Activated T-helper 17 cell treated with anti-CD3 and anti-CD28 coated beads, Interleukin-2, amount 50 U/mL, for 72 hours (primary cell): ENCODE results near the gene AUP1. TPM values are rescaled to one million over a fixed set of nuclear protein-coding genes. Genes with fewer than 3 reads are reported as not detected.
A peak's percentile ranks its signal among the peaks of the same experiment; 100 is the strongest.

ENCODE experiments used
- ATAC-seq: fragments of 150-1000 bp; cut with Tn5 transposase; replicated peaks from 2 replicates; pipeline ENCODE4 v1.10.0; 2021; ENCODE audit warnings: mild to moderate bottlenecking, moderate library complexity
- H3K27ac Mint-ChIP-seq: one replicate; pipeline ENCODE4 v1.8.0; 2022; ENCODE audit warnings: mixed read lengths
- H3K27me3 Mint-ChIP-seq: one replicate; pipeline ENCODE4 v1.8.0; 2022; ENCODE audit warnings: mixed read lengths
- H3K36me3 Mint-ChIP-seq: one replicate; pipeline ENCODE4 v1.8.0; 2022; ENCODE audit warnings: low read depth, mild to moderate bottlenecking, mixed read lengths
- H3K4me1 Mint-ChIP-seq: one replicate; pipeline ENCODE4 v1.8.0; 2022; ENCODE audit warnings: mixed read lengths
- H3K4me3 Mint-ChIP-seq: one replicate; pipeline ENCODE4 v1.8.0; 2022; ENCODE audit warnings: mild to moderate bottlenecking, mixed read lengths
- H3K9me3 Mint-ChIP-seq: one replicate; pipeline ENCODE4 v1.8.0; 2022; ENCODE audit warnings: mixed read lengths
- total RNA-seq, 2 donors: library from RNA; stranded (reverse); gene quantifications; one replicate each; pipeline ENCODE4 v1.2.3, GENCODE V29; 2022

AUP1 gene
- total RNA-seq, 2 donors from 2014 or later, result 72.2 to 116 TPM

DNA sequence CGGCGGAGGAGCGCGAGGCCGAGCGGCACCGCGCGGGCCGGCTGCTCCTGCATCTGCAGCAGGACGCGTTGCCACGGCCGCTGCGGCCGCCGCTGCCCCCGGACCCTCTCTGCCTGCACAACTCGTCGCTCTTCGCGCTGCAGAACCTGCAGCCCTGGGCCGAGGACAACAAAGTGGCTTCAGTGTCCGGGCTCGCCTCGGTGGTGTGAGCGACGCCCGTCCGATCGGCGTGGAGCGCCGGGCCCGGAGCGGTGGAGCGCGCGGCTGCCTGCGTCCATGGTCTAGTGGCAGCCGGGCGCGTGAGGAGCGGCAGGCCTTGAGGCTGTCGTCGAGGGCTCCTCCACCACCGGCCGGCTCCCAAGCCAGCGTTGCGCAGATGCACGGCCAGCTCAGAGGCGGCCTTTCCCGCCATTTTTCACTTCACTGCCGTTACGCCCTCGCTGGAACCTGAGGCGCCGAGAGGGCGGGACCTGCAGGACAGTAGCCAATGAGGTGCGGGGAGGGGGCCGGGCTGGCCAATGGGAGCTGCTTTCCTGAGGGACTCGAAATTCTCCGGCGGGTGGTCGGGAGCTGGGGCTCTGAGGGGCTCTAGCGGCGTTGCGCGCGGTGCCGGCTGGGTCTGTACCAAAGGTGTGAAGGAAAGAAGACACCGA lies 13.4 kb downstream of the AUP1 start:
- Mint-ChIP-seq H3K4me3 (peak overlapping the region; percentile 84), H3K36me3 (no peaks in the 10 kb centered on the region), H3K27ac (no peak overlapping the region)

DNA sequence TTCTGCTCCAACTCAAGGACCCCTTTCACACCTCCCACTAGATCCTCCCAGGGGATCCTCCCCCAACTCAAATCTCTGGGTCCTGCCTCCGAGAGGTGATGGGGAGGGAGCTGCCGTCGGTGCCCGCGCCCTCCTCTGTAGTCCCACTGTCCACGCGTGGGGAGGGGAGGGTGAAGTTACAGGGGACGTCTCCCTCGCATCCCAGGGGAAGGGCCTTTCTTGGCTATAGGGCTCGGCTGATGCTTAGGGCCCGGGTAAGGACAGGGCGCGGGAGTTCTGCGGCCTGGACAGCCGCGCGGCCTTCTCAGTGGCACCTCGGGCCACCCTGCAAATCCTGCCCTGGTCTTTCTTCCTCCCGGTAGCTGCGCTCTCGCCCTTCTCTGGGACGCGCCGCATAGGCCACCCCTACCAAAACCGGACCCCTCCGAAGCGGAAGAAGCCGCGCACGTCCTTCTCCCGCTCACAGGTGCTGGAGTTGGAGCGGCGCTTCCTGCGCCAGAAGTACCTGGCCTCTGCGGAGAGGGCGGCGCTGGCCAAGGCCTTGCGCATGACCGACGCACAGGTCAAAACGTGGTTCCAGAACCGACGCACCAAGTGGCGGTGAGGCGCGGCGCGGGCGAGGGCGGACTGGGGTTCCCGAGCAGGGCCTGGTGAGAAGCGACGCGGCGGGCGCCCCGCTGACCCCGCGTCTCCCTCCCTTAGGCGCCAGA lies 14.1 kb downstream of the AUP1 start:
- Mint-ChIP-seq H3K4me1 (no peaks in the 10 kb centered on the region), H3K9me3 (no peaks in the 10 kb centered on the region), H3K27me3 (peaks cover 35% of the 10 kb centered on the region), H3K36me3 (no peaks in the 10 kb centered on the region), H3K27ac (peak overlapping the region; percentile 73), H3K4me3 (peak overlapping the region; percentile 84)
- peak; percentile 16 for ATAC-seq

More for the DNA sequence above, 13.4 kb downstream of the AUP1 start:
- peak; percentile 83 for ATAC-seq
- Mint-ChIP-seq H3K27me3 (peaks cover 35% of the 10 kb centered on the region), H3K9me3 (no peaks in the 10 kb centered on the region), H3K4me1 (no peaks in the 10 kb centered on the region)

DNA sequence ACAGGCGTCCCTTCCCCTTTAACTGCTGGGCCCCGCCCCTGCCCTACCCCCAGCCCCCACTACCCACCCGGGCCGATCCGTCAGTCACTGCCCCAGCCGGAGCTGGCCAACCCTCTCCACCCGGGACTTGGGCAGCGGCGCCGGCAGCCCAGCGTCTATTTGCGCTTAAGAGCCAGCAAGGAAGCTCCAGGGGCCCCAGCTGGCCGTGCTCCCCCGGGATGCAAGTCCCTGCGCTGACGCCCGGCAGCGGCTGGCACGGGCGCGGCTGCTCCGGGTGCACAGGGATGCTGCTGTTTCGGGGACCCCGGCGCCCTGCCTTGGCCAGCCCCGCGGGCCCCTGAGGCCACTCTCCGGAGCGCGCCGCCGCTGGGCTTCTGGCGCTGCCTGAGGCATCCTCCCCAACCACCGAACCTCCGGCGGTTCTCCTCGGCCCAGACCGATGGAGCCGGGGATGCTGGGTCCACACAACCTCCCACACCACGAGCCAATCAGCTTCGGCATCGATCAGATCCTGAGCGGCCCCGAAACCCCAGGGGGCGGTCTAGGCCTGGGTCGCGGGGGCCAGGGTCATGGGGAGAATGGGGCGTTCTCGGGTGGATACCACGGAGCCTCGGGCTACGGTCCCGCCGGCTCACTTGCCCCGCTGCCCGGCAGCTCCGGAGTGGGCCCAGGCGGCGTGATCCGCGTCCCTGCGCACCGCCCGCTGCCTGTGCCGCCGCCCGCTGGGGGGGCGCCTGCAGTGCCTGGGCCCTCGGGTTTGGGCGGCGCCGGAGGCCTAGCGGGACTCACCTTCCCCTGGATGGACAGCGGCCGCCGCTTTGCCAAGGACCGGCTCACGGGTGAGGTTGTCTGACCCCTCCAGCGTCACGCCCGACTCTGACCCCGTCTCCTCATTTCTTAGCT lies 14.9 kb downstream of the AUP1 start, which contains the start of gene TLX2:
TSS of gene TLX2 (plus strand) at position 83 of the 903 bp plus-strand sequence. CDS start at position 440, 357 bp downstream.
- Mint-ChIP-seq H3K9me3 (no peaks in the 10 kb centered on the region), H3K4me3 (peak within 1 kb of the TSS; percentile 84), H3K27ac (peak within 1 kb of the TSS; percentile 73), H3K4me1 (peaks cover 3% of the 10 kb centered on the region), H3K27me3 (peaks cover 28% of the 10 kb centered on the region), H3K36me3 (no peaks in the 10 kb centered on the region)
- ATAC-seq, result peak; percentile 24

DNA sequence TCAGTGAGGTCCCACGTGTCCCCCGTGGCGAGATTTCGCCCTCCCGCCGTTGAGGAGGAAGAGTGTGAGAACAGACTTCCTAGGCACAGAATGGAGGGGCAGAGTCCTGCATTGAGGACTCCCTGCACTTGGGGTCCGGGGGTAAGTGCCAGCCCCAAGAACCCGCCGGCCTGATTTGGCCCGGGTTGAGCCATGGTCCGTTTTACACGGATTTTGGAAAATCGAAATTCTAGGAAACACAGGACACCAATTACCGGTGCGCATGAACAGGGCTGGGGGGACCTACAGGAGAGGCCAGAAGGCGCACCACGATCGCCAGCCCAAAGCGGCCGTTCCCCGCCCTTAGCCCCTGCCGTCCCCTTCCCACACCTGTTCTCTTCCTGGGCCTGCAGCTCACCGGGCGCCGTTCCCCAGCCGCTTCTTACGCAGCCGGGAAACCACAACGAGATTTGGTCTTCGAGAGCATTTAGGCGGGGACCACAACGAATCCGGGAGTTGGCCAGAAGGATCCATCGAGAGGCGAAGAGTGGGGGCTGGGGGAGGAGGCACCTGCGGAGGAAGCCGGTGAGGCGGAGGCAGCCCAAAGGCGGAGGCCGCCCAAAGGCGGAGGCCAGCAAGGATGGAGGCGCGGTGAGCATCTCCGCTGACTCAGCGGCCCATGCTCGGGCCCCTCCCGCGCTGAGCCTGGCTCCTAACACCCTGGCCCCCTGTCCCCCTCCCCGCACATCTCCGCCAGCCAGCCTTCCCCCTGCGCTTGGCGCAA lies 15.7 kb downstream of the AUP1 start:
- H3K27me3 Mint-ChIP-seq, result peaks cover 25% of the 10 kb centered on the region
- no peaks in the 10 kb centered on the region for H3K36me3 Mint-ChIP-seq
- H3K27ac Mint-ChIP-seq, result no peak overlapping the region
- H3K4me3 Mint-ChIP-seq, result peak overlapping the region; percentile 54
- H3K4me1 Mint-ChIP-seq, result peaks cover 5% of the 10 kb centered on the region
- peak; percentile 51 for ATAC-seq
- no peaks in the 10 kb centered on the region for H3K9me3 Mint-ChIP-seq

DNA sequence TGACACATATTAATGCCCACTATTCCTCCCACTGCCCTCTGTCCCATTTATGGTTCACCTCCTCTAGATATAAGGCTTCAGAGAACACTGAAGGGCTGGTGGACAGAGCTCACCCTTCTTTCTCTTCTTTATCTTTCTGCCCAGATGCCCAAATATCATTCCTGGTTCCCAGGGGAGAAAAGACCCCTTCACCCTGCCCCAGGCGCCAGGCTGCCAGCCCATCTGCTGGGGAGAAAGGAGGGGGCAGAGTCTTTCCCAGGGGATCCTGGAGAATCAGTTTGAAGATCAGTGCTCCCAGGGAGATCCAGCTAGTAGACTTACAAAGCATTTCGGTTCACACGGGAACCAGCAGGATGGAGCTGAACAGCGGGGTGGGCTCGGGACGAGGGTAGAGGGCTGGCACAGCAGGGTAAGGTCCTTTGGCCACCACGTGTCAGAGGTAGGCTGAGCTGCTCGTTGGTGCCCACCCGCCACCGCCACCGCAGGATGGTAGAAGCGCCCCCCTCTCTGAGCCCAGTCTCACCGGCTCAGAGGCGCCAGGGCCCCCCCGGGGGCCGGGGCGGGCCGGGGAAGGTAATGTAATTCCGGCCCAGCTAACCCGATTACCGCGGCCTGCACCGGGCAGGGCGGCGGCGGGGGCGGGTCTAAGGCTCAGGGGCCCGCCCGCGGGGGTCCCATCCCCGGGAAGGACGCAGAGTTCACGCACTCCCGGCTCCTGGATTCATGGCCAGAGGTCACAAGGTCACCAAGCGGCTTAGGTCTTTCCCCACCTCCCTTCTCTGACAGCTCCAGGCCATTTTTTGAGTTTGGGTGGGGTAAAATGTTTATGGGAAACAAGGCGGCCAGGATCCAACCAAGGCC lies 16.5 kb downstream of the AUP1 start:
- peak overlapping the region; percentile 54 for H3K4me3 Mint-ChIP-seq
- H3K36me3 Mint-ChIP-seq, result no peaks in the 10 kb centered on the region
- H3K9me3 Mint-ChIP-seq, result no peaks in the 10 kb centered on the region
- H3K27me3 Mint-ChIP-seq, result peaks cover 18% of the 10 kb centered on the region
- ATAC-seq, result no peak
- no peak overlapping the region for H3K27ac Mint-ChIP-seq
- peaks cover 5% of the 10 kb centered on the region for H3K4me1 Mint-ChIP-seq

DNA sequence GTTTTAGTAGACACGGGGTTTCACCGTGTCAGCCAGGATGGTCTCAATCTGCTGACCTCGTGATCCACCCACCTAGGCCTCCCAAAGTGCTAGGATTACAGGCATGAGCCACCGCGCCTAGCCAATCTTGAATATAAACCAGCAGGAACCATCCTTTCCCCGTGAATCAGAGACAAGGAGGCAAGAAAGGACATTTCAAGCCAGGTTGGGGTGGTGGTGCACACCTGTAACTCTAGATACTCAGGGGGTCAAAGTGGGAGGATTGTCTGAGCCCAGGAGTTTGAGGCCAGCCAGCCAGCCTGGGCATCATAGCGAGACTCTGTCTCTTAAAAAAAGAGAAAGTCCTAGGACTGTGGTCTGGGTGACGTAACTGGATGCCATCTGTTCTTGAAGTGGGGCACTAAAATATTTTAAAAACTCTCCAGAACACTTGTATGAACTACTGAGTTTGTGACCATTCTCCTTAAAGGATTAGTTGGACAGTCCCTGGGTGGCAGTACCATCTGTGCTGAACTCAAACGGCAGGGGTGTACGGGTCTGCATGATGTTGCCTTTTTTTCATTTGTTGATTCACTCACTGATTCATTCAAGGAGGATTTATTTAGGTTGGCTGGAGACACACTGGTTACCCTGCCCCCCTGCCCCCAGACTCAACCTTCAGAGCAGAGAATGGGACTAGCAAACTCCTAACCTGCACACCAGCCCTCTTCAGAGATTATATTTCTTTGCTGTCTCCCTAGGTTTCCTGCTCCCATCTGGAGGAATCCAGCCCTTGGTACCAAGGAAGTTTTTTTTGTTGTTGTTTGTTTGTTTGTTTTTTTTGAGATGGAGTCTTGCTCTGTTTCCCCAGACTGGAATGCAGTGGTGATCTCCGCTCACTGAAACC lies 18.2 kb downstream of the AUP1 start:
- Mint-ChIP-seq H3K36me3 (peaks cover 14% of the 10 kb centered on the region), H3K4me3 (no peak overlapping the region), H3K9me3 (no peaks in the 10 kb centered on the region), H3K27me3 (peaks cover 5% of the 10 kb centered on the region), H3K27ac (no peak overlapping the region), H3K4me1 (peaks cover 14% of the 10 kb centered on the region)
- no peak for ATAC-seq

DNA sequence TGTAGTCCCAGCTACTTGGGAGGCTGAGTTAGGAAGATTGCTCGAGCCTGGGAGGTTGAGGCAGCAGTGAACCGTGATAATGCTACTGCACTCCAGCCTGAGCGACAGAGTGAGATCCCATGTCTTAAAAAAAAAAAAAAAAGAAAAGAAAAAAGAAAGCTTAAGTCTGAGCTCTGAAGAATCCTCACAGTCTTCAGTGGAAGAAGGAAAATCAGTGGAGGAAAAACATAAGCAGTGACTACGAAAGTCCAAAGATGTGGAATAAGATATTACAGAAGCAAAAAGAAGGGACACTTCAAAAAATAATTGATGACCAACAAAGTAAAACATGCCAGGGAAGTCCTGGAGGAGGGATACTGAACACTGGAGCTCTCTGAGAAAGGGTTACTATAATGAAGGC lies 19.2 kb downstream of the AUP1 start:
- Mint-ChIP-seq H3K27ac (no peak overlapping the region), H3K4me3 (no peak overlapping the region), H3K4me1 (peaks cover 18% of the 10 kb centered on the region), H3K9me3 (no peaks in the 10 kb centered on the region), H3K27me3 (peaks cover 3% of the 10 kb centered on the region), H3K36me3 (peaks cover 25% of the 10 kb centered on the region)
- ATAC-seq, result no peak

DNA sequence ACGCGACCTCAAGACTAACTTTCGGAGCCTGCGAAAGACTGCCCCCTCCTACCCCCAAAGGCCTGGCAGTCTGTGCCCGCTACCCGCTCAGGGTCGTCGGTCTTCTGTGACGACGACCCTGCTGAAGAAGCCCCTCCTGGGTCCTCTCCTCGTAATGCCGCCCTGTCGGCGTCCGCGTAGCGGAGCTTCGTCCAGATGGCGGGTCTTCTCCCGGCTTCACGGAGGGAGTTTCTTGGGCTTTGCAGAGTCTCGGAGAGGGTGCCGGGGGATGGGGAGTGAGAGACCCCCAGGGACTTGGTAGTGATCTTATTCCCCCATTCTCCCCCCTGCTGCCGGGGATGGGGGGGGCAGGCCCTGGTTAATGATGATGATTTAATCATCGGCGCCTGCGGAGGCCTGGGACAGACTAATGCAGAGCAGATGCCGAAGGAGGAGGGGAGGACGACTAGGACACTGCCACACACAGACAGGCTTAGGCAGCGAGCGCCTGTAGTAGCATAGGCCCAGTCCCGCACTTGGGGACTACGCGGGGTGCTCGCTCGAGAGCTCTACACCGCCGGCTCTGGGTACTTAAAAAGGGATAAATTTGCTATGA lies 21.5 kb downstream of the AUP1 start:
- Mint-ChIP-seq H3K36me3 (peaks cover 40% of the 10 kb centered on the region), H3K4me3 (peak overlapping the region; percentile 94), H3K27me3 (peaks cover 11% of the 10 kb centered on the region), H3K4me1 (peaks cover 28% of the 10 kb centered on the region), H3K9me3 (no peaks in the 10 kb centered on the region), H3K27ac (peak overlapping the region; percentile 99)
- ATAC-seq, result peak; percentile 5

DNA sequence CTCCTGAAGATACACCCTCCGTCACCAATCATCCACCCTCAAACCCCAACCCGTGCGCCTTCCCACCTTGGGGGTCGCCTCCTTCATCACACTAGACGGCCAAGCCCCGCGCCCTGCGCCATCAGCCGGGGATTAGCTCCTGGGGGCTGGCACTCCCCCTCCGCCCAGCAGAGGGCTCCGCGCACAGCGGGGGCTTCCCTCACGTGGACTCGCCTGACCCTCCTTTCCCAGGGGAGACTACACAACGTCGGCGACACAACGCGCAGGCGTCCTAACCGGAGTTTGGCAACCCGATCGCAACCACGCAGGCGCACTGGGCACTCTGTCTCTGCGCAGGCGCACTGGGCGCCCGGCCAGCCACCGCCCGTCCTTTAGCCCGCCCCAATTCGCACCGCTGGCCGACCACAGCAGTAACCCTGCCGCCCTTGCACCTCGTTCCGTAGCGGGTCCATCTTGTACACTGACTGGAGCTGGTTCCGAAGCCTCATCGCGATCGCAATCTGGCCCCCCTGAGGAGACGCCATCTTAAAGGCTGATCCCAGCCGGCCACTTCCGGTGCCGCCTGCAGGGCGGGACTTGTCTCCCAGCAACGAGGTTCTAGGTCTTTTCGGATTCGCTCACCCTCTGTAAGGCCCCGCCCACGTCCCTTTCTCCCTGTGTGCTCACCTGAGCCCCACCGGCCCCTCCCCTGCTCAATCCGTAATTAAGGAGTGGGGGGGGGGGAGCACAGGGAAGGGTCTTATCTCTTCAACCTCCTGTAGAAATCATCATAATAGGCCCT lies 22.2 kb downstream of the AUP1 start, which contains the start of gene PCGF1:
TSS of gene PCGF1 (minus strand) at position 551 of the 781 bp plus-strand sequence. CDS start at position 524, 27 bp downstream.
- H3K4me1 Mint-ChIP-seq, result peaks cover 28% of the 10 kb centered on the region
- H3K27ac Mint-ChIP-seq, result peak within 1 kb of the TSS; percentile 99
- peak within 1 kb of the TSS; percentile 94 for H3K4me3 Mint-ChIP-seq
- peaks cover 40% of the 10 kb centered on the region for H3K36me3 Mint-ChIP-seq
- H3K9me3 Mint-ChIP-seq, result no peaks in the 10 kb centered on the region
- H3K27me3 Mint-ChIP-seq, result peaks cover 11% of the 10 kb centered on the region
- ATAC-seq, result peak; percentile 95

DNA sequence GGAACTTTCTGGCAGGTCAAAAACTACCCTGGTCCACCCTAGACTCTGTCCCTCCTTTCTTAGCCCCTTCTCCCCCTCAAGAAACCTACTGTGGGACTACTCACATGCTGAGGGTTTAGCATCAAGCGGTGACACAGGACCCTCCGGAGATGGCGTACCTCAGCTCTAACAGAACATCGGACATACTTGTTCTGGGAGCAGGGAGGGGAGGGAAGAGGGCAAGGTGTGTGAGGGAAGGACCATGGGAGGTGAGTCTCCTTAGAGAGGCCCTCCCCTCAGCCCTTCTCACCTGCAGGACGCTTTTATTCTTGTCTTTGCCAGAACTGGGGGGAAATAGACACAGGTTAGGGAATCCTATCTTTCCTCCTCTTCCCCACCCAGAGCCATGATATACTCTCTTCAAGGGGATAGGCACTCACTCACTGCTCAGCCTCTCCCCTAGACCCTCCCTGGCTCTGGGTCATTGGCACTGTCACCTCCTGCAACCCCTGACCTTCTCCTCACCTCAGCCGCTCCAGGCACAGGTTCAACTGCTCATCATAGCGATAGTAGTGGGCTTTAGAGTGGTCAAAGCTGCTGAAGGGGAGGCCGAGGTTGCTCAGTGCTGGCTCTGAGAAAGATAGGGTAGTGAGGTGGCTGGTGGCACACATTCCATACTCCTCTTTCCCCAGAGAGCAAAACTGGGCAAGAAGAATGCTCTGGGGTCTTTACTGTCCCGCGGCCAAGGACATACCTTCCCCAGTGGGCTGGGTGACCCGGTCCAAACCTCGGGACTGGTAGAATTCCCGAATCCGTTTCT lies 23.9 kb downstream of the AUP1 start:
- Mint-ChIP-seq H3K36me3 (peaks cover 40% of the 10 kb centered on the region), H3K27me3 (peaks cover 19% of the 10 kb centered on the region), H3K27ac (no peak overlapping the region), H3K9me3 (no peaks in the 10 kb centered on the region), H3K4me3 (peak overlapping the region; percentile 94), H3K4me1 (peaks cover 28% of the 10 kb centered on the region)
- no peak for ATAC-seq

DNA sequence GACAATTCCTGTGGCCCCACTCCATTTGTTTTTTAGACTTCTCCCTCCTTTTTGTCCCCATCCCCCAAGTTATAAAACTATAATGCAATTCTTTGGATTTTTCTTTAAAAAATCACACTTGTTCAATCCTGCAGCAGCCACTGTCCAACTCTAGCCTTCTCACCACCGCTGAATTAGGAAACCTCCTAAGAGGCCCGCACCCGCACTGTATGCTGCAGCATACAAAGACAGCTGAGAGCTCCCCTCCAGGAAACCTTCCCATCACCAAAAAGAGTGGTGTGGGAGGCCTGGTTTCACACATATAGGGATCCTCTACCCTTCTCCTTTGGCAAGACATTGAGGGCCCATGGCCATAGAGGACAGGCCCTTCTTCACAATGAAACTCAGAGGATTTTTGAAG lies 24.9 kb downstream of the AUP1 start:
- Mint-ChIP-seq H3K27me3 (peaks cover 26% of the 10 kb centered on the region), H3K27ac (no peak overlapping the region), H3K4me3 (peak overlapping the region; percentile 69), H3K4me1 (peaks cover 25% of the 10 kb centered on the region), H3K9me3 (no peaks in the 10 kb centered on the region), H3K36me3 (peaks cover 40% of the 10 kb centered on the region)
- ATAC-seq, result no peak
